Lower leg skin (tissue), 3 donors: ENCODE data around the gene ZEB2.

Source experiments
- CTCF ChIP-seq, 3 donors: fragments of 450-650 bp; IDR thresholded peaks; one replicate each; pipeline ENCODE4 v1.5.1; 2016; ENCODE audit warnings: antibody characterized with exemption in 3 of 3, mild to moderate bottlenecking in 3 of 3, moderate library complexity in 2 of 3
- POLR2A ChIP-seq, 2 donors: fragments of 450-650 bp; IDR thresholded peaks; one replicate each; pipeline ENCODE4 v1.6.1; 2016 to 2017; ENCODE audit warnings: antibody characterized with exemption in 2 of 2, mild to moderate bottlenecking in 1 of 2, moderate library complexity in 1 of 2

GRCh38 chr2:144430722-144431391 is 89.1 kb downstream of the ZEB2 start:
- no peak for TF ChIP-seq CTCF (IDR thresholded peaks at IDR 0.05)
- TF ChIP-seq POLR2A (IDR thresholded peaks at IDR 0.05), result no peak
